GM12878 (cell line): ENCODE data around the gene CSNK2A1. TPM values are rescaled to one million over a fixed set of nuclear protein-coding genes. Genes with fewer than 3 reads are reported as not detected.

Experiments used
- ATAC-seq: fragments of 200-7000 bp; cut with Tn5 transposase; 3 replicates; pipeline ENCODE4 v1.9.1; 2020; ENCODE audit warnings: mild to moderate bottlenecking, moderate library complexity
- BruUV-seq: library from RNA; stranded (reverse); fragments of 400-500 nt; replicated peaks from 2 replicates; lab custom pipeline; 2021; lab: Mats Ljungman, UMichigan
- CTCF ChIA-PET: fragments of 300-600 bp; sonication (Branson Sonifier 250); formaldehyde crosslinking; extraction: SDS; loops from one replicate; lab custom pipeline; 2021; ENCODE audit warnings: inconsistent platforms; lab: Yijun Ruan, JAX
- POLR2A ChIA-PET: fragments of 350-600 bp; formaldehyde crosslinking; extraction: SDS; loops from one replicate; lab custom pipeline; 2021; ENCODE audit warnings: inconsistent platforms; lab: Charles Lee
- RAD21 ChIA-PET: fragments of 300-600 bp; sonication (Branson Sonifier 250); formaldehyde crosslinking; loops from one replicate; lab custom pipeline; 2023; ENCODE audit warnings: antibody characterized with exemption; ENCODE audit not compliant: unreplicated experiment; lab: Charles Lee
- SMC1A ChIA-PET: fragments of 300-600 bp; sonication (Branson Sonifier 250); formaldehyde crosslinking; loops from one replicate; lab custom pipeline; 2023; ENCODE audit not compliant: unreplicated experiment, uncharacterized antibody; lab: Charles Lee
- DNase-seq: peaks from one replicate; pipeline ENCODE4 v3.0.0-alpha.2; 2011; ENCODE audit warnings: low read depth, low spot score
- FAIRE-seq: peaks from 3 replicates; lab custom pipeline; 2011; peaks lifted over from hg19 to GRCh38; lab: Jason Lieb, UNC
- H2AFZ ChIP-seq: 2 replicates; pipeline ENCODE4 v1.6.0; 2011; ENCODE audit warnings: low read depth, low read length, control low read depth; ENCODE audit not compliant: control insufficient read depth
- H3K27ac ChIP-seq: 2 replicates; pipeline ENCODE4 v1.5.1; 2011; ENCODE audit warnings: control low read depth; ENCODE audit not compliant: control insufficient read depth, insufficient read depth
- H3K27me3 ChIP-seq, 2 experiments: replicated peaks in 1 of 2; 2 replicates each; pipeline versions ENCODE4 v1.6.0 to v1.6.1; 2011; ENCODE audit warnings: low read length in 1 of 2; ENCODE audit not compliant: control insufficient read depth in 2 of 2, insufficient read depth in 2 of 2
- H3K36me3 ChIP-seq, 2 experiments: 2 replicates each; pipeline ENCODE4 v1.5.1; 2011; ENCODE audit warnings: low read length in 1 of 2; ENCODE audit not compliant: control insufficient read depth in 2 of 2, insufficient read depth in 2 of 2
- H3K4me1 ChIP-seq: 2 replicates; pipeline ENCODE4 v1.6.1; 2011; ENCODE audit warnings: mild to moderate bottlenecking, low read length, moderate library complexity, mixed read lengths; ENCODE audit not compliant: control insufficient read depth, insufficient read depth
- H3K4me2 ChIP-seq: 2 replicates; pipeline ENCODE4 v1.6.0; 2011; ENCODE audit warnings: control low read depth; ENCODE audit not compliant: control insufficient read depth, insufficient read depth
- H3K4me3 ChIP-seq: fragments of 200-600 bp; sonication (generic); 2 replicates; pipeline ENCODE4 v1.5.1; 2016
- H3K79me2 ChIP-seq: 2 replicates; pipeline ENCODE4 v1.6.0; 2011; ENCODE audit warnings: low read length; ENCODE audit not compliant: control insufficient read depth, insufficient read depth
- H3K9ac ChIP-seq: 2 replicates; pipeline ENCODE4 v1.8.0; 2011; ENCODE audit warnings: low read length, control low read depth, mixed read lengths; ENCODE audit not compliant: control insufficient read depth, insufficient read depth
- H3K9me3 ChIP-seq: replicated peaks from 3 replicates; pipeline ENCODE4 v1.5.1; 2011; ENCODE audit warnings: mild to moderate bottlenecking, low read length; ENCODE audit not compliant: control insufficient read depth, insufficient read depth
- H4K20me1 ChIP-seq: 2 replicates; pipeline ENCODE4 v1.6.0; 2011; ENCODE audit not compliant: control insufficient read depth, insufficient read depth
- CBX5 ChIP-seq: sonication (generic); IDR thresholded peaks from 2 replicates; pipeline ENCODE4 v1.6.1; 2016; ENCODE audit warnings: low read depth, moderate library complexity, mild to moderate bottlenecking, inconsistent platforms
- CHD4 ChIP-seq: fragments of 200-600 bp; sonication (generic); IDR thresholded peaks from 2 replicates; pipeline ENCODE4 v1.6.1; 2016; ENCODE audit warnings: mild to moderate bottlenecking
- HCFC1 ChIP-seq: fragments of 150-350 bp; IDR thresholded peaks from 2 replicates; pipeline ENCODE4 v1.6.1; 2014; ENCODE audit warnings: low read length
- HDAC6 ChIP-seq: fragments of 200-600 bp; sonication (generic); IDR thresholded peaks from one replicate; pipeline ENCODE4 v1.8.0; 2017; ENCODE audit warnings: antibody characterized with exemption; ENCODE audit not compliant: unreplicated experiment
- IKZF1 ChIP-seq: fragments of 450-650 bp; conservative IDR thresholded peaks from 2 replicates; pipeline ENCODE4 v1.6.1; 2017; ENCODE audit warnings: antibody characterized with exemption, mild to moderate bottlenecking
- NFYB ChIP-seq: IDR thresholded peaks from 2 replicates; pipeline ENCODE4 v1.6.1; 2011; ENCODE audit warnings: low read depth, mild to moderate bottlenecking, low read length, improper control_type of control experiment, moderate library complexity; ENCODE audit not compliant: insufficient read depth
- SMAD5 ChIP-seq: IDR thresholded peaks from 2 replicates; pipeline ENCODE4 v1.6.1; 2016; ENCODE audit warnings: antibody characterized with exemption, low read depth
- SPI1 ChIP-seq: IDR thresholded peaks from 2 replicates; pipeline ENCODE4 v1.6.1; 2011; ENCODE audit warnings: low read depth, mild to moderate bottlenecking, low read length, moderate library complexity, borderline replicate concordance; ENCODE audit not compliant: insufficient read depth
- ZBED1 ChIP-seq: IDR thresholded peaks from 2 replicates; pipeline ENCODE4 v1.6.1; 2016; ENCODE audit warnings: borderline replicate concordance
- ZNF274 ChIP-seq: IDR thresholded peaks from one replicate; pipeline ENCODE4 v1.8.0; 2011; ENCODE audit not compliant: insufficient read length, insufficient read depth
- WGBS: methylation state at CpG from one replicate; pipeline ENCODE4 v1.1.6; 2016; ENCODE audit warnings: low lambda C conversion rate; ENCODE audit not compliant: insufficient replicate concordance, insufficient coverage; ENCODE audit errors: missing lambda C conversion rate; 5-methylcytosine and 5-hydroxymethylcytosine counted together
- in situ Hi-C: fragments of 300-500 bp; cut with MboI; formaldehyde crosslinking; loops from 9 replicates; pipeline ENCODE4 v1.14.3; 2018; ENCODE audit warnings: mixed read lengths
- intact Hi-C: fragments of 100-400 bp; cut with micrococcal nuclease; formaldehyde crosslinking; loops from one replicate; pipeline ENCODE4 v1.14.2; 2022; ENCODE audit not compliant: unreplicated experiment
- polyA plus RNA-seq, 11 experiments: library from polyadenylated mRNA; depleted of rRNA in 4 of 11; unstranded in 6 of 11; stranded (reverse) in 5 of 11; fragments of >200 nt; fragmentation: Nextera tagmentation in 4 of 11; fragmentation: Illumina TruSeq in 1 of 11; extraction: Ambion mirVana in 4 of 11; extraction: Trizol in 1 of 11; gene quantifications; 1 replicate in 1 of 11; 2 replicates in 10 of 11; pipeline versions ENCODE4 v1.2.1 to v1.2.3, GENCODE V29; 2011 to 2016; ENCODE audit warnings: inconsistent platforms in 2 of 11, missing spikeins in 2 of 11, low read depth in 1 of 11
- total RNA-seq, 4 experiments: library from RNA; depleted of rRNA in 3 of 4; stranded (reverse); fragments of >200 nt in 3 of 4; fragmentation: Illumina TruSeq in 1 of 4; extraction: Trizol in 1 of 4; gene quantifications; 2 replicates each; pipeline versions ENCODE4 v1.2.1 to v1.2.3, GENCODE V29; 2013 to 2021
- TF ChIP-seq, protein P1 (sequence below): IDR thresholded peaks from 2 replicates; pipeline ENCODE4 v1.6.1; 2012; ENCODE audit warnings: mild to moderate bottlenecking, low read depth, low read length
- TF ChIP-seq, protein P2 (sequence below): IDR thresholded peaks from 2 replicates; pipeline ENCODE4 v1.6.1; 2012; ENCODE audit warnings: improper control_type of control experiment, low read depth, low read length; ENCODE audit not compliant: insufficient replicate concordance
- TF ChIP-seq, protein P3 (sequence below): IDR thresholded peaks from 2 replicates; pipeline ENCODE4 v1.6.1; 2011; ENCODE audit warnings: borderline replicate concordance, low read depth, mild to moderate bottlenecking, moderate library complexity, low read length; ENCODE audit not compliant: insufficient read depth, poor library complexity, severe bottlenecking

CSNK2A1 gene
- total and polyA plus RNA-seq, 10 of the 15 experiments (the other 5 are each of a cell fraction or from before 2014, with no cell fraction given) = 47.6 to 199 (median 95.0) TPM

DNA sequence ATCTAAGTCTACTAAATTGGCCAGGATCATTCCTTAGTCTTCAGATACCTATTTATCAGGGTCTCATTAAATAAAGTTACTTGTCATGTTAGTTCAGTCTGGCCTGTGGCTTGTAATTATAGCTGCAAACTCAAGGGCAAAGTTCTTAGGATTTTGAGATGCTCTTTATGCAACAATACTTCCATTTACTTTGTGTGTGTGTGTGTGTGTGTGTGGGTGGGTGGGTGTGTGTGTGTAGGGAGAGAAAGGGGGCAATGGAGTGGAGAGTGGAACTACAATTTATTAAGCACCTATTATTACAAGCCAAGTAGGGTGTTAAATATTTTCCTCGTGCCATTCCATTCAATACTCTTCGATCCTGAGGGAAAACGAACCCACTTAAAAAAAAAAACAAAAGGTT is 63.5 kb downstream of the CSNK2A1 start:
- Histone ChIP-seq H3K9me3 (no peaks in the 10 kb centered on the region), H3K79me2 (no peaks in the 10 kb centered on the region), H3K36me3 (peaks cover 5 to 18% of the 10 kb centered on the region in 2 experiments), H3K9ac (no peak overlapping the region), H3K4me3 (no peak overlapping the region), H2AFZ (no peak overlapping the region), H3K4me1 (no peaks in the 10 kb centered on the region), H3K4me2 (no peak overlapping the region), H4K20me1 (no peaks in the 10 kb centered on the region), H3K27ac (no peak overlapping the region), H3K27me3 (no peaks in the 10 kb centered on the region)
- POLR2A ChIA-PET = interaction anchor here (0.5 kb wide), 1 partner anchor 26 kb away, joined by 4 read pairs; no protein-coding TSS in a partner anchor
- no peak for ATAC-seq
- in situ Hi-C loops (no loop called here), intact Hi-C loops (no loop called here)
- FAIRE-seq = no peak
- 81% methylated on average over 3 of the region's 3 CpGs for WGBS
- no peak for DNase-seq
- CTCF ChIA-PET = interaction anchor here (1.0 to 5.2 kb wide), 5 partner anchors 47 to 125 kb away, joined by 3 to 41 read pairs (median 7); no protein-coding TSS in a partner anchor
- SMC1A ChIA-PET = interaction anchor here (0.9 to 1.3 kb wide), 4 partner anchors 72 to 127 kb away, joined by 3 to 6 read pairs (median 3); no protein-coding TSS in a partner anchor
- RAD21 ChIA-PET = interaction anchor here (2.1 kb wide), 1 partner anchor 125 kb away, joined by 10 read pairs; no protein-coding TSS in a partner anchor
- no TSS peak for BruUV-seq
- TF ChIP-seq HCFC1 (no peak), CBX5 (no peak), SMAD5 (no peak), NFYB (no peak), ZNF274 (no peak), ZBED1 (no peak), SPI1 (no peak), IKZF1 (no peak), HDAC6 (no peak), CHD4 (no peak)
- TF ChIP-seq, protein P1, sequence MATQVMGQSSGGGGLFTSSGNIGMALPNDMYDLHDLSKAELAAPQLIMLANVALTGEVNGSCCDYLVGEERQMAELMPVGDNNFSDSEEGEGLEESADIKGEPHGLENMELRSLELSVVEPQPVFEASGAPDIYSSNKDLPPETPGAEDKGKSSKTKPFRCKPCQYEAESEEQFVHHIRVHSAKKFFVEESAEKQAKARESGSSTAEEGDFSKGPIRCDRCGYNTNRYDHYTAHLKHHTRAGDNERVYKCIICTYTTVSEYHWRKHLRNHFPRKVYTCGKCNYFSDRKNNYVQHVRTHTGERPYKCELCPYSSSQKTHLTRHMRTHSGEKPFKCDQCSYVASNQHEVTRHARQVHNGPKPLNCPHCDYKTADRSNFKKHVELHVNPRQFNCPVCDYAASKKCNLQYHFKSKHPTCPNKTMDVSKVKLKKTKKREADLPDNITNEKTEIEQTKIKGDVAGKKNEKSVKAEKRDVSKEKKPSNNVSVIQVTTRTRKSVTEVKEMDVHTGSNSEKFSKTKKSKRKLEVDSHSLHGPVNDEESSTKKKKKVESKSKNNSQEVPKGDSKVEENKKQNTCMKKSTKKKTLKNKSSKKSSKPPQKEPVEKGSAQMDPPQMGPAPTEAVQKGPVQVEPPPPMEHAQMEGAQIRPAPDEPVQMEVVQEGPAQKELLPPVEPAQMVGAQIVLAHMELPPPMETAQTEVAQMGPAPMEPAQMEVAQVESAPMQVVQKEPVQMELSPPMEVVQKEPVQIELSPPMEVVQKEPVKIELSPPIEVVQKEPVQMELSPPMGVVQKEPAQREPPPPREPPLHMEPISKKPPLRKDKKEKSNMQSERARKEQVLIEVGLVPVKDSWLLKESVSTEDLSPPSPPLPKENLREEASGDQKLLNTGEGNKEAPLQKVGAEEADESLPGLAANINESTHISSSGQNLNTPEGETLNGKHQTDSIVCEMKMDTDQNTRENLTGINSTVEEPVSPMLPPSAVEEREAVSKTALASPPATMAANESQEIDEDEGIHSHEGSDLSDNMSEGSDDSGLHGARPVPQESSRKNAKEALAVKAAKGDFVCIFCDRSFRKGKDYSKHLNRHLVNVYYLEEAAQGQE = no peak
- TF ChIP-seq, protein P2, sequence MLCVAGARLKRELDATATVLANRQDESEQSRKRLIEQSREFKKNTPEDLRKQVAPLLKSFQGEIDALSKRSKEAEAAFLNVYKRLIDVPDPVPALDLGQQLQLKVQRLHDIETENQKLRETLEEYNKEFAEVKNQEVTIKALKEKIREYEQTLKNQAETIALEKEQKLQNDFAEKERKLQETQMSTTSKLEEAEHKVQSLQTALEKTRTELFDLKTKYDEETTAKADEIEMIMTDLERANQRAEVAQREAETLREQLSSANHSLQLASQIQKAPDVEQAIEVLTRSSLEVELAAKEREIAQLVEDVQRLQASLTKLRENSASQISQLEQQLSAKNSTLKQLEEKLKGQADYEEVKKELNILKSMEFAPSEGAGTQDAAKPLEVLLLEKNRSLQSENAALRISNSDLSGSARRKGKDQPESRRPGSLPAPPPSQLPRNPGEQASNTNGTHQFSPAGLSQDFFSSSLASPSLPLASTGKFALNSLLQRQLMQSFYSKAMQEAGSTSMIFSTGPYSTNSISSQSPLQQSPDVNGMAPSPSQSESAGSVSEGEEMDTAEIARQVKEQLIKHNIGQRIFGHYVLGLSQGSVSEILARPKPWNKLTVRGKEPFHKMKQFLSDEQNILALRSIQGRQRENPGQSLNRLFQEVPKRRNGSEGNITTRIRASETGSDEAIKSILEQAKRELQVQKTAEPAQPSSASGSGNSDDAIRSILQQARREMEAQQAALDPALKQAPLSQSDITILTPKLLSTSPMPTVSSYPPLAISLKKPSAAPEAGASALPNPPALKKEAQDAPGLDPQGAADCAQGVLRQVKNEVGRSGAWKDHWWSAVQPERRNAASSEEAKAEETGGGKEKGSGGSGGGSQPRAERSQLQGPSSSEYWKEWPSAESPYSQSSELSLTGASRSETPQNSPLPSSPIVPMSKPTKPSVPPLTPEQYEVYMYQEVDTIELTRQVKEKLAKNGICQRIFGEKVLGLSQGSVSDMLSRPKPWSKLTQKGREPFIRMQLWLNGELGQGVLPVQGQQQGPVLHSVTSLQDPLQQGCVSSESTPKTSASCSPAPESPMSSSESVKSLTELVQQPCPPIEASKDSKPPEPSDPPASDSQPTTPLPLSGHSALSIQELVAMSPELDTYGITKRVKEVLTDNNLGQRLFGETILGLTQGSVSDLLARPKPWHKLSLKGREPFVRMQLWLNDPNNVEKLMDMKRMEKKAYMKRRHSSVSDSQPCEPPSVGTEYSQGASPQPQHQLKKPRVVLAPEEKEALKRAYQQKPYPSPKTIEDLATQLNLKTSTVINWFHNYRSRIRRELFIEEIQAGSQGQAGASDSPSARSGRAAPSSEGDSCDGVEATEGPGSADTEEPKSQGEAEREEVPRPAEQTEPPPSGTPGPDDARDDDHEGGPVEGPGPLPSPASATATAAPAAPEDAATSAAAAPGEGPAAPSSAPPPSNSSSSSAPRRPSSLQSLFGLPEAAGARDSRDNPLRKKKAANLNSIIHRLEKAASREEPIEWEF = no peak
- TF ChIP-seq, protein P3, sequence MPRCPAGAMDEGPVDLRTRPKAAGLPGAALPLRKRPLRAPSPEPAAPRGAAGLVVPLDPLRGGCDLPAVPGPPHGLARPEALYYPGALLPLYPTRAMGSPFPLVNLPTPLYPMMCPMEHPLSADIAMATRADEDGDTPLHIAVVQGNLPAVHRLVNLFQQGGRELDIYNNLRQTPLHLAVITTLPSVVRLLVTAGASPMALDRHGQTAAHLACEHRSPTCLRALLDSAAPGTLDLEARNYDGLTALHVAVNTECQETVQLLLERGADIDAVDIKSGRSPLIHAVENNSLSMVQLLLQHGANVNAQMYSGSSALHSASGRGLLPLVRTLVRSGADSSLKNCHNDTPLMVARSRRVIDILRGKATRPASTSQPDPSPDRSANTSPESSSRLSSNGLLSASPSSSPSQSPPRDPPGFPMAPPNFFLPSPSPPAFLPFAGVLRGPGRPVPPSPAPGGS = no peak
